Stimulated activated naive CD8-positive, alpha-beta T cell treated with anti-CD3 and anti-CD28 coated beads, Interleukin-15, amount 100 ng/mL, for 72 hours (primary cell): ENCODE results near the gene BACH2.
A peak's percentile ranks its signal among the peaks of the same experiment; 100 is the strongest.

Experiments used
- ATAC-seq: fragments of 150-1000 bp; cut with Tn5 transposase; 2 replicates; pipeline ENCODE4 v1.10.0; 2021; ENCODE audit warnings: mild to moderate bottlenecking, moderate library complexity
- DNase-seq, 2 donors: peaks; one replicate each; pipeline ENCODE4 v3.0.0; 2021 to 2022
- H3K27ac Mint-ChIP-seq, 2 donors: one replicate each; pipeline ENCODE4 v1.8.0; 2022; ENCODE audit warnings: mild to moderate bottlenecking in 2 of 2, mixed read lengths in 2 of 2, moderate library complexity in 2 of 2
- H3K27me3 Mint-ChIP-seq: one replicate; pipeline ENCODE4 v1.8.0; 2022; ENCODE audit warnings: mixed read lengths
- H3K4me1 Mint-ChIP-seq: one replicate; pipeline ENCODE4 v1.8.0; 2022; ENCODE audit warnings: mild to moderate bottlenecking, mixed read lengths
- H3K4me3 Mint-ChIP-seq, 2 donors: one replicate each; pipeline ENCODE4 v1.8.0; 2022; ENCODE audit warnings: mild to moderate bottlenecking in 2 of 2, mixed read lengths in 2 of 2, moderate library complexity in 1 of 2
- H3K9me3 Mint-ChIP-seq, 2 donors: one replicate each; pipeline ENCODE4 v1.8.0; 2022; ENCODE audit warnings: mixed read lengths in 2 of 2

The BACH2 gene

DNA sequence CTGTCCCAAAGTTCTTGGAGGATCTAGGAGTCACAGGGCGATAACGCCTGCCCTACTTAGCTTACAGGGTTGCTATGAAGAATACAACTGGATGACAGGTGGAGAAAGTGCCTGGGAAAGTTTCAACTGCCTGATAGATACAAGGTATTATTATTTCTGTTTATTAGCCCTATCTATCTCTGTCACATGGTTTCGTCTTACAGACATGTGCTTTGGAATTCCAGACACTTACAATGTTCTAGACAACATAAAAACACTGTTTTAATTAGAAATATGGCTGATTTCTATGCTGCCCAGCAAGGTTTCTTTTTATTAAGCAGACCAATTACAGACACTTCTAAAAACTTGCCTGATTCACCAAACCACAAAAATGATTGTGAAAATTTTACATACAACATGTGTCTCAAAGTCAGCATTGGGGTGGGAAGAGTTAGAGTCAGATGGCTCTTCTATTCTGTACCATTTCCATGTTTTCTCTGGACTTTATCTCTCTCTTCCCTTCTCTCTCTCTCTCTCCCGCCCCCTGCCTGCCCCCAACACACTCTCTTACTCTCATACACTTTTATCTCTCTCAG, 352.4 kb downstream of the BACH2 start:
- no peak overlapping the region for H3K4me3 Mint-ChIP-seq
- H3K27me3 Mint-ChIP-seq, result no peaks in the 10 kb centered on the region
- ATAC-seq, result no peak
- peaks cover 86% of the 10 kb centered on the region for H3K4me1 Mint-ChIP-seq
- no peaks in the 10 kb centered on the region for H3K9me3 Mint-ChIP-seq
- peak overlapping the region; percentile 31 to 58 for H3K27ac Mint-ChIP-seq
- no peak for DNase-seq

DNA sequence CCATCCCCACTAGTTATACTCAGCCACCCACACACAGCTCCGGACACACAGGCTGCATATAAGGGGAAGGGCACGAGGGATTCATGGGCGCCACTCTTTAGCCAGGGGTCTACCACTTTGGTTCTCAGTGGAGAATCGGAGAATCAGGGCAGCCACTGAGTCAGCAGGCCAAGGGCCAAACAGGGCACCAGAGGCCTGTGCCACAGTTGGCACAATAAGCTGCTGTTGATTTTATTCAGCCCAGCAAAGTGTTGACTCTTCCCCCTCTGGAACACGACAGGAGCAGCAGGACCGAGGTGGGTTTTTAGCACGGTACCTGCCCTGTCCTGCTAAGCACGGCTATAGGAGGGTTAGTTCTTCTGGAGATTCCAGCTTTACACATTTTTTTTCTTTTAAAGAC, 354.0 kb downstream of the BACH2 start:
- no peak overlapping the region for H3K4me3 Mint-ChIP-seq
- H3K4me1 Mint-ChIP-seq, result peaks cover 76% of the 10 kb centered on the region
- H3K27ac Mint-ChIP-seq, result peak overlapping the region in 1 of 2 donors; percentile 65
- DNase-seq (no peak), ATAC-seq (no peak)
- H3K27me3 Mint-ChIP-seq, result no peaks in the 10 kb centered on the region
- no peaks in the 10 kb centered on the region for H3K9me3 Mint-ChIP-seq

DNA sequence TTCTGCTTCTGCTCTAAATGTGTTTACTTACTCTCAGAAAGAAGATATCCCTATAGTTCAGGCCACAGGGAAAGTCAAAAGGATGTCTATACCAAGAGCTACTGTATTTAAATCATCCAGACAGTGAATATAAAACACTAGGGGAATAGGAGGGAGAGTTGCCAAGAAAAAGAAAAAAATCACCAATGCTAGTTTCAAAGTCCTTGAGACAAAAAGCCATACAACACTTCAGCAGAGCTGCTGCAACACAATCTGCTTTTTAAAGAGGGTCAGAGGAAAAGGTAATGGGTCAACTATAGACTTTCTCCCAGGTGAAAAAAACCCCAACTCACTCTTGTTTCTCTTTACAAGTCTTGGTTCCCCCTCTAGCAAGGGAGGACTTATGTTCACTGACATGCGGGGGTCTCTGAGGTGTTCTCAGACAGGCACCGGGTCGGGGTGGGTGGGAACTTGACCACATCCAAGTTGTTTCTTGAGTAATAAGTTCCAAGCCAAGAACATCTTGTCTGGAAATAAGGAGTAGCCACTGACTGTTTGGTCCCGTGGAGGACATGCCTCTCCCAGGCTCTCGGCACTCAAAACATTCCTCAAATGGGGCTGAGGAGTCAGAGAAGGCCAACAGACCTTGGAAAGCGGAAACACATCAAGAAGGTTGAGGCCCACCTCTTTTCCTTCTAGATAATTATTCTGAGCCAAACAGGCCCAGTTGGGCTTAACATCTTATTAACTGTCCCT, 354.7 kb downstream of the BACH2 start:
- Mint-ChIP-seq H3K27me3 (no peaks in the 10 kb centered on the region), H3K4me1 (peaks cover 70% of the 10 kb centered on the region), H3K9me3 (no peaks in the 10 kb centered on the region), H3K4me3 (no peak overlapping the region), H3K27ac (peak overlapping the region; percentile 40 to 84)
- no peak for ATAC-seq
- DNase-seq, result no peak

GRCh38 chr6:89941031-89941762, 355.4 kb downstream of the BACH2 start:
- ATAC-seq (no peak), DNase-seq (no peak)
- no peak overlapping the region for H3K4me3 Mint-ChIP-seq
- no peaks in the 10 kb centered on the region for H3K9me3 Mint-ChIP-seq
- peak overlapping the region; percentile 33 to 84 for H3K27ac Mint-ChIP-seq
- H3K27me3 Mint-ChIP-seq, result no peaks in the 10 kb centered on the region
- peaks cover 63% of the 10 kb centered on the region for H3K4me1 Mint-ChIP-seq

DNA sequence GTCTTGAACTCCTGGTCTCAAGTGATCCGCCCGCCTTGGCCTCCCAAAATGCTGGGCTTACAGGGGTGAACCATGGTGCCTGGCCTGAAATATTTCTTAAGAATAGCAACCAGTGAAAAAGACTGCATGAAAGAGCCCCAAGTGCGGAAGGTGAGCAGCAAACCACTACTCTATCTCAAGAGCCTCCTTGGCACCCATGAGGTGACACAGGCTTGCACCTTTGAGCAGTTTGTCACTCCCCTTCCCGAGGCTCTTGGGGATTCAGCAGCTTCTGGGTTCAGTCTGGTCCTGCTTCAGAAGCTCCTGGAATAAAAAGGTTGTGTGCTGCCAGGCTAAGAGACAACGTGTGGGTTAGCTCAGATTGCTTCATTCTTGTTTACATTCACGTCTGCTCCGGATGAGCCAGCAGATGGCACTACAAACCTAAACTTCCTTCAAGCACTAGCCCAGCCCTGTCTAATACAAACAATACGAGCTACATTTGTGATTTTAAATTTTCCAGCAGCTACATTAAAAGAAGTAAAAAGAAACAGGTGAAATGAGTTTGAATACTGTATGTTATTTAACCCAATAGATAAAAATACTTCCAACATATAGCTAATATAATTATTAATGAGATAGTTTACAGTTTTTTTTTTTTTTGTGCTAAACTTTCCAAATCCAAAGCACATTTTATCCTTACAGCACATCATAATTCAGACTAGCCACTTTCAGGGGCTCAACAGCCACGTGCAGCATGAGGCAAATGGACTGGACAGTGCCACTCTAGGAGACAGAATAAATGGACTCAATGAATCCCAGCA, 356.2 kb downstream of the BACH2 start:
- Mint-ChIP-seq H3K4me3 (peak overlapping the region in 1 of 2 donors; percentile 42), H3K9me3 (no peaks in the 10 kb centered on the region), H3K4me1 (peaks cover 55% of the 10 kb centered on the region), H3K27me3 (no peaks in the 10 kb centered on the region), H3K27ac (peak overlapping the region; percentile 33 to 55)
- ATAC-seq, result peak; percentile 88
- peak; percentile 60 to 70 for DNase-seq

GRCh38 chr6:89939144-89939543, 357.5 kb downstream of the BACH2 start:
- DNase-seq (no peak), ATAC-seq (peak; percentile 27)
- Mint-ChIP-seq H3K27ac (peak overlapping the region in 1 of 2 donors; percentile 9), H3K4me1 (peaks cover 42% of the 10 kb centered on the region), H3K4me3 (no peak overlapping the region), H3K9me3 (no peaks in the 10 kb centered on the region), H3K27me3 (no peaks in the 10 kb centered on the region)

- ATAC-seq (no peak), DNase-seq (no peak)
- Mint-ChIP-seq H3K9me3 (no peaks in the 10 kb centered on the region), H3K27me3 (no peaks in the 10 kb centered on the region), H3K4me3 (no peak overlapping the region), H3K27ac (peak overlapping the region in 1 of 2 donors; percentile 50), H3K4me1 (peaks cover 37% of the 10 kb centered on the region)
Observed at GRCh38 chr6:89938014-89938413, 358.6 kb downstream of the BACH2 start.

GRCh38 chr6:89936177-89936576, 360.5 kb downstream of the BACH2 start:
- ATAC-seq, result no peak
- no peak overlapping the region for H3K4me3 Mint-ChIP-seq
- H3K4me1 Mint-ChIP-seq, result peaks cover 32% of the 10 kb centered on the region
- H3K27me3 Mint-ChIP-seq, result no peaks in the 10 kb centered on the region
- peak overlapping the region in 1 of 2 donors; percentile 36 for H3K27ac Mint-ChIP-seq
- no peak for DNase-seq
- no peaks in the 10 kb centered on the region for H3K9me3 Mint-ChIP-seq

DNA sequence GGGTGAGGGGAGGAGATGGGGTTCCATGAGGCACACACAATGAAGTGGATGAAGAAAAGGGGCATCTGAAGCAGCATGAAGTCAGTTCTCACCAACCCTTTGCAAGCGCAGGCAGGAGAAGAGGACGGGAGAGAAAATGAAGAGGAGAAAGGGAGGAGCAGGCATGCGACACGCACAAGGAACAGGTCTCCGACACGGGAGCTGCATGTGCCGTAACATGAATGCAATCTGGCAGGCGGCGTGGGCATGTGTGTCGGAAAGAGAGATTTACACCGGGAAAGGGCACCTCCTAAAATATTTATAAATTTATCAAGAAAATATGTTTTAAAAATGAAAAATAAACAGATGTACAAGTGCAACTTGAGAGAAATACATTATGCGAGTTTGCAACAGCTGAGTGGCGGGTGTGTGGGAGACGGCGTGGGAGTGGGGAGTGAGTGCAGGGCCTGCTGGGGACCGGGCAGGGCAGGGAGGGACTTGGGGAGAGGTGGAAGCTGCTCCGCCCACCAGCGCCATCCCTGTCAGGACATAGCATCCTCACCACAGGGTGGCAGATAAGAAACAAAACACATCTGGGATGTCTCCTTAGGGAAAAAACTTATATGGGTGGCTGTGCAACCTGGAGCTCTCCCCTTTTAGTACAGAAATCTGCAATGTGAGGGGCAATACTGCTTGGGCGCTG, 361.8 kb downstream of the BACH2 start:
- H3K27ac Mint-ChIP-seq, result peak overlapping the region in 1 of 2 donors; percentile 84
- H3K4me1 Mint-ChIP-seq, result peaks cover 33% of the 10 kb centered on the region
- DNase-seq (no peak), ATAC-seq (no peak)
- no peaks in the 10 kb centered on the region for H3K9me3 Mint-ChIP-seq
- H3K4me3 Mint-ChIP-seq, result no peak overlapping the region
- no peaks in the 10 kb centered on the region for H3K27me3 Mint-ChIP-seq

DNA sequence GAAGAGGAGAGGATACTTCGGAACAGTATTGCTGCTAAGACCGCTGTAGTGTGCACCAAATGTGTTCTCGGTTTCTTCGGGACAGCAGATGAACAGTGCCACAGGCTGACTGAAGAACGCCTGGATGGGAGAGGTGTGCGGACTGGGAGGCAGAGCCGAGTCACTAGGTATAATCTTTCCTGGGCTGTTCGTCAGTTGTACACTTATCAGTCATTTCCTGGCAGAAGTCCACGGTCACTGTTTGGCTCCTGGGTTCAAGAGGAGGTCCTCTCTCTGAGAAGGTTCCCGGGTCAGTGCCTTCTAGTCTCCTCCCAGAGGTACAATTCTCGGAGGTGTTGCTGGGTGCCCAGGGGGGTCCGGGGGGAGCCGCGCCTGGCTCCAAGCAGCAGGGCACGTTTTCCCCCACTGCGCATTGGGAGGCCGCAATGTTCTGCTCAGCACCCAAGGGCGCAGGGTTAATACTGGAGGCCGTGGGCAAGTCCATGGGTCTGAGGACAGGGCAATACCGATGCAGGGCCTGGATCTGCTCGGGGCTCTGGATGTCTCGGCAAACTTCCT, 364.3 kb downstream of the BACH2 start:
- no peaks in the 10 kb centered on the region for H3K9me3 Mint-ChIP-seq
- H3K27me3 Mint-ChIP-seq, result no peaks in the 10 kb centered on the region
- no peak overlapping the region for H3K4me3 Mint-ChIP-seq
- ATAC-seq (no peak), DNase-seq (no peak)
- H3K27ac Mint-ChIP-seq, result no peak overlapping the region
- H3K4me1 Mint-ChIP-seq, result peaks cover 57% of the 10 kb centered on the region

- Mint-ChIP-seq H3K4me3 (no peak overlapping the region), H3K9me3 (no peaks in the 10 kb centered on the region), H3K4me1 (peaks cover 70% of the 10 kb centered on the region), H3K27me3 (no peaks in the 10 kb centered on the region), H3K27ac (peak overlapping the region; percentile 17 to 71)
- no peak for DNase-seq
- ATAC-seq, result no peak
Observed at GRCh38 chr6:89930789-89931188, 365.9 kb downstream of the BACH2 start.

DNA sequence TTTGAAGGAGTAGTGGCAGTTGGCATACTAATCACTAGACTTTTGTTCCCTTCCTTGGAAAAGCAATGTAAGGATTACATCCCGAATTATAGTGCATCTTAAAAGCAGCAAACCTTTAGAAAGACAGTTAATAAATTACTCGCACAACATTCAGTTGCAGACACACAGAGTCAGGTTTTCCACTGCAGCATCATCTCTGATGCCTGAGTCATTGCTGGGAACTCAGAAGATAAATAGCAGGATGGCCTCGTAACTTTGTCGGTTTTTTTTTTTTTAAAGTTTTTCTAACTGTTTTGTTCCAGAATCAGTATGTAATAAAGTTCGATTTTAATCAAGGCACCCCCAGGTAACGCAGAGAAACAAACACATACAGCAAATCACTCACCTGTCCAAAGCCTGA, 368.0 kb downstream of the BACH2 start:
- Mint-ChIP-seq H3K9me3 (no peaks in the 10 kb centered on the region), H3K27me3 (no peaks in the 10 kb centered on the region), H3K4me3 (no peak overlapping the region), H3K4me1 (peaks cover 76% of the 10 kb centered on the region), H3K27ac (peak overlapping the region; percentile 59 to 76)
- DNase-seq (no peak), ATAC-seq (no peak)

- Mint-ChIP-seq H3K4me3 (no peak overlapping the region), H3K27me3 (no peaks in the 10 kb centered on the region), H3K9me3 (no peaks in the 10 kb centered on the region), H3K4me1 (peaks cover 70% of the 10 kb centered on the region), H3K27ac (peak overlapping the region in 1 of 2 donors; percentile 59)
- no peak for ATAC-seq
- no peak for DNase-seq
Observed at GRCh38 chr6:89927791-89928550, 368.7 kb downstream of the BACH2 start.

DNA sequence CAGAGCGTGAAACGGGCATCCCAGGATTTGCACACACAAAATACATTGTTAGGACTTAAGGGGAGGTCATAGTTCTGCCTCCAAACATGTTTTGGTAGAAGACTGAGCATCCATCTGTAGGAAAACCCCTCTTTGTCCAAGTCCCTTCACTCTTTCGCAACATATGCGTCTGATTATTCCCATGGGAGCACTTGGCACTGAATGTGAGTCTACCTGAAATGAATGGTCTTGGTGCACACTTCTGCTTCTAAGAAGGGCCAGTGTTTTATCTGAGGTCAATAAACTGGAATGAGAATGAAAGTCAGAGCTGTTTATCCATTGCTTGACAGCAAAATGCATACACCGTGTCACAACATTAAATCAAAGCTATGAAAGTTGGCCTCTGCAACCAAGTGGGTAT, 369.4 kb downstream of the BACH2 start:
- ATAC-seq (no peak), DNase-seq (no peak)
- no peaks in the 10 kb centered on the region for H3K27me3 Mint-ChIP-seq
- peaks cover 70% of the 10 kb centered on the region for H3K4me1 Mint-ChIP-seq
- H3K4me3 Mint-ChIP-seq, result no peak overlapping the region
- H3K9me3 Mint-ChIP-seq, result no peaks in the 10 kb centered on the region
- H3K27ac Mint-ChIP-seq, result no peak overlapping the region
